Regular cardiac myocyte (primary cell): Measurements from ENCODE around the gene ITGA3. TPM values are rescaled to one million over a fixed set of nuclear protein-coding genes. Genes with fewer than 3 reads are reported as not detected.

Experiments
- total RNA-seq: library from RNA; depleted of rRNA; stranded (reverse); fragments of >200 nt; gene quantifications from 2 replicates; pipeline ENCODE4 v1.2.3, GENCODE V29; 2014

ITGA3 gene
- total RNA-seq = 148 and 315 TPM in 2 replicates

DNA sequence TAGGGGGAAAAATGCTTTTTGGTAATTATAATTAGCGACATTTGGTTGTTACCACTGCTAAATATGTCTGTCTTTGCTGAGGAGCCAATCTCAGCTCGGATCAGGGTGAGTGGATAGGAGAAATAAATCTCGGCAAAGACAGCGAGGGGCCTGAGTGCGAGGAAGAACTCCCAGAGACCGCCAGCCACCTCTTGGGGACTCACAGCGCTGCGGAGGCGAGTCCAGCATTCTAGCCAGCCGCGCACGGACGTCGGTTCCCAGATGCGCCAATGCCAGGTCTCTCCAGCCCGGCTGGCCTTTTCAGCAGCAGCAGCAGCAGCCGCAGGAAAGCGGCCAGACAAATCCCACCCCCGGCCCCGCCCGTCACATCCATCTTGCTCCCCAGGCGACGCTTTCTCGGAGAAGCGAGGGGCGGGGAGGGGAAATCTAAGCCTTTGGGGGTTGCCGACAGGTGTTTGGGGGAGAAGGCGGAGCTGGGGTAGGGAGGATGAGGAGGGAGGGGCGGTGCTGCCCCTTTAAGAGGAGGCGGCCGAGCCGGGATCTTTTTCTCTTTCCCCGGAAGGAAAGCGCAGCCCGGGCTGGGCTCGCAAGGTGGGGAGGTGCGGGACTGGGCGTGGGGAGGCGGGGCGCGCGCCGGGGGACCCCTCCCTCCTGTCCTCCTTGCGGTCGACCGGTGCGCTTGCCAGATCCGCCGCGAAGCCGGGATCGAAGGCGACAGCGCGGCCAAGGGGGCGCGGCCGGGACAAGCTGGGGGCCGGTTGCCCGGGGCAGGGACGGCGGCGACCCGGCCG is at the start of gene ITGA3:
ITGA3 (plus strand) TSS at position 685 of the 791 bp plus-strand sequence. CDS start 330 bp downstream, outside the sequence.

DNA sequence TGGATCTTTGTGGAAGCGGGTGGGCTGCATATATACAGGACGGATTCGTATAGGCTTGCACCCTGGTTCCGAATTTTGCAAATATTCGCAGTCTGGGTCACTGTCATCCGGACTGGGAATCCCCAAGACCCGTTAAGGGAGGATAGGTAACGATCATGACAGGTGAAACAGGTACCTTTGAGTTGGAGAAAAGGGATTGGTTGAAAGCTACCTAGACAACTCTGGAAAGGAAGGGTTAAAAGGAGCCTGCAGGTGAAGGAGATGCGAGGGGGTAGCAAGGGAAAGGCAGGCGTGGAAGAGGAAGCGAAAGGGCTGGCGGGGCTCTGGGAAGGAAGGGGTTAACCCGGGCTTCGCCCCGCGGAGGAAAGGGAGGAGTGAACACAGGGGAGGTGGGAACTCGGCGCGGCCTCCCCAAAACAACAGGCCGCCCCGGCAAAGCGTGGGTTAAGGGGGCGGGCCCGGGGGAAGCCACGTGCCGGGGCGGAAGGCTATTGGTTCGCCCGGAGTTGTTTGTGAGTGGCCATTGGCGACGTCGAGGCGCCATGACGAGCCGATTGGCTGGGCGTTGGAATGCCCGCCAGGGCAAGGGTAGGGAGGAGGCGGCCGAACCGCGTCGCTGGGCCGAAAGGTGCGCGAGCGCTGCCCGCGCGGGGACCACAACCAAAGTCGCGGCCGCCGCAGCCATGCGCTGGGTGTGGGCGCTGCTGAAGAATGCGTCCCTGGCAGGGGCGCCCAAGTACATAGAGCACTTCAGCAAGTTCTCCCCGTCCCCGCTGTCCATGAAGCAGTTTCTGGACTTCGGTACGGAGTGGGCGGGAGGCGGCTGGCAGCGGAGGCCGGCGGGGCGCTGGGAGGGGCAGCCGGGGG is 39.1 kb downstream of the ITGA3 start, which contains the start of gene PDK2:
PDK2 (plus strand) TSS at position 599 of the 867 bp plus-strand sequence; CDS start at position 684, 85 bp downstream.

DNA sequence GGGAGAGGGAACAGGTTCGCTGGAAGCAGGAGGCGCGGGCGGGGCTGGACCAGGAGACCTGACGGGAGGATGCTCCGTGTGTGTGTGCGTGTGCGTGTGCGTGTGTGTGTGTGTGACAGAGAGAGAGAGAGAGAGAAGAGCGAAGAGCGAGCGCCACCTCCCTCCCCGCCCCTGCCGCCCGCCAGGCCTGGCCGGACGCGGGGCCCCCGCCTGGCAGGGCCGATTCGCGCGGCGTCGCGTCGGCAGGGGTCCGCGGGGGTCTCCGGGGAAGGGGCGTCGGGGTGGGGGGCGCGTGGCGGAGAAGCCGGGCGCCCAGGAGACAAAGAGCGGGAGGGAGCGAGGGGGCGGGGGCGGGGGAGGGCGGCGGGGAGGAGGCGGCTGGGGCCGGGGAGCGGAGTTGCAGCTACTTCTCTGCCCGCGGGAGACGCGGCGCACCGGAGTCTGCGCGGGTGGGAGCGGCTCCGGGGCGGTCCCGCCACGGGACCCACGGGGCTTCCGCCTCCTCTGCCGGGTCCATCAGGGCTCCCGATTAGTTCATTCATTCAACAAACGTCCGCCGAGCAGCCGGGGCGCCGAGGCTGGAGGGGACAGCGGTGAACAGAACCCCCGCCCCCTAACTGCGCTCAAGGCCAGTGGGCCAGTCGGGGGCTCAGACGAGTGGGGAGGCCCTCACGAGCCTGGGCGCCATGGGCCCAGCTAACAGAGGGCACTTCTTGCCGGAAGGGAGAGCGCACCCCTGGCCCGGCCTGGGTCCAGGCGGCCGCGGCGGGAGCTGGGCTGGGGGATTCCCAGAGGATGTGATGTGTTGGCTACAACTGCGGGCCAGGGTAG is 74.0 kb downstream of the ITGA3 start, which contains the start of gene SAMD14:
SAMD14 (minus strand) TSS at position 433 of the 831 bp plus-strand sequence. CDS start 5,201 bp downstream, outside the sequence.

Other genes with a start within 250 kb of the ITGA3 start
- not detected in 2 replicates for gene TAC4, start 208.0 kb upstream of the ITGA3 start, total RNA-seq
- not detected in 2 replicates for gene DLX4, start 86.9 kb upstream of the ITGA3 start, total RNA-seq
- gene DLX3, start 60.9 kb upstream of the ITGA3 start, total RNA-seq = 0.19 TPM in 1 of 2 replicates, not detected in the other
- 10.2 and 11.6 TPM in 2 replicates for gene PDK2, start 39.2 kb downstream of the ITGA3 start, total RNA-seq
- 1.5 and 3.7 TPM in 2 replicates for gene SAMD14, start 74.0 kb downstream of the ITGA3 start, total RNA-seq
- 29.0 and 61.5 TPM in 2 replicates for gene PPP1R9B, start 94.6 kb downstream of the ITGA3 start, total RNA-seq
- gene SGCA, start 109.9 kb downstream of the ITGA3 start, total RNA-seq = 2.1 and 23.7 TPM in 2 replicates
- gene COL1A1, start 145.5 kb downstream of the ITGA3 start, total RNA-seq = 508 and 731 TPM in 2 replicates
- not detected in 2 replicates for gene TMEM92, start 218.4 kb downstream of the ITGA3 start, total RNA-seq